DOHH2 (cell line): ENCODE results near the gene C19orf85.

Experiments used
- EZH2phosphoT487 ChIP-seq: fragments of 200-600 bp; sonication (generic); IDR thresholded peaks from 2 replicates; pipeline ENCODE4 v1.6.1; 2017; ENCODE audit warnings: borderline replicate concordance, mild to moderate bottlenecking, antibody characterized with exemption, low read length, moderate library complexity, mixed read lengths
- TF ChIP-seq, protein P1 (sequence below): fragments of 200-600 bp; sonication (generic); IDR thresholded peaks from one replicate; pipeline ENCODE4 v1.5.1; 2014; ENCODE audit warnings: antibody characterized with exemption, mild to moderate bottlenecking, low read depth, low read length; ENCODE audit not compliant: poor library complexity, severe bottlenecking

GRCh38 chr19:55503157-55503501 lies 38.6 kb upstream of the C19orf85 start:
- TF ChIP-seq, protein P1, sequence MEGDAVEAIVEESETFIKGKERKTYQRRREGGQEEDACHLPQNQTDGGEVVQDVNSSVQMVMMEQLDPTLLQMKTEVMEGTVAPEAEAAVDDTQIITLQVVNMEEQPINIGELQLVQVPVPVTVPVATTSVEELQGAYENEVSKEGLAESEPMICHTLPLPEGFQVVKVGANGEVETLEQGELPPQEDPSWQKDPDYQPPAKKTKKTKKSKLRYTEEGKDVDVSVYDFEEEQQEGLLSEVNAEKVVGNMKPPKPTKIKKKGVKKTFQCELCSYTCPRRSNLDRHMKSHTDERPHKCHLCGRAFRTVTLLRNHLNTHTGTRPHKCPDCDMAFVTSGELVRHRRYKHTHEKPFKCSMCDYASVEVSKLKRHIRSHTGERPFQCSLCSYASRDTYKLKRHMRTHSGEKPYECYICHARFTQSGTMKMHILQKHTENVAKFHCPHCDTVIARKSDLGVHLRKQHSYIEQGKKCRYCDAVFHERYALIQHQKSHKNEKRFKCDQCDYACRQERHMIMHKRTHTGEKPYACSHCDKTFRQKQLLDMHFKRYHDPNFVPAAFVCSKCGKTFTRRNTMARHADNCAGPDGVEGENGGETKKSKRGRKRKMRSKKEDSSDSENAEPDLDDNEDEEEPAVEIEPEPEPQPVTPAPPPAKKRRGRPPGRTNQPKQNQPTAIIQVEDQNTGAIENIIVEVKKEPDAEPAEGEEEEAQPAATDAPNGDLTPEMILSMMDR, result no peak
- no peak for TF ChIP-seq EZH2phosphoT487
